GM19328 (cell line): ENCODE results near the gene VGLL4.
"Not testable (repeated sequence)": the region's sequence is repeated elsewhere in the genome, so short reads cannot be mapped to it uniquely, and the experiment has no call there.

Experiments
- ATAC-seq: cut with Tn5 transposase; IDR thresholded peaks from one replicate; pipeline ENCODE4 v1.9.1; 2021; ENCODE audit warnings: mild to moderate bottlenecking, moderate library complexity; ENCODE audit not compliant: unreplicated experiment

The VGLL4 gene

GRCh38 chr3:11588755-11589154, 55.0 kb downstream of the VGLL4 start:
- ATAC-seq: no peak

- ATAC-seq: no peak
Measured at GRCh38 chr3:11588338-11588737, 55.4 kb downstream of the VGLL4 start.

- no peak for ATAC-seq
Measured at GRCh38 chr3:11587766-11588165, 55.9 kb downstream of the VGLL4 start.

GRCh38 chr3:11584570-11584969, 59.1 kb downstream of the VGLL4 start:
- no peak for ATAC-seq

- ATAC-seq: no peak
Measured at GRCh38 chr3:11583638-11584046, 60.1 kb downstream of the VGLL4 start.

GRCh38 chr3:11583235-11583634, 60.5 kb downstream of the VGLL4 start:
- ATAC-seq: no peak

GRCh38 chr3:11582191-11582968, 61.3 kb downstream of the VGLL4 start:
- no peak for ATAC-seq

GRCh38 chr3:11581237-11582190, 62.2 kb downstream of the VGLL4 start:
- ATAC-seq: no peak

- no peak for ATAC-seq
Measured at GRCh38 chr3:11580645-11581044, 63.1 kb downstream of the VGLL4 start.

GRCh38 chr3:11578169-11578568, 65.5 kb downstream of the VGLL4 start:
- no peak for ATAC-seq

GRCh38 chr3:11576453-11576852, 67.3 kb downstream of the VGLL4 start:
- no peak for ATAC-seq

GRCh38 chr3:11575677-11576076, 68.0 kb downstream of the VGLL4 start:
- ATAC-seq: no peak

- no peak for ATAC-seq
Measured at GRCh38 chr3:11574981-11575669, 68.6 kb downstream of the VGLL4 start.

- not testable (repeated sequence) for ATAC-seq
Measured at GRCh38 chr3:11572660-11573059, 71.1 kb downstream of the VGLL4 start.

GRCh38 chr3:11570789-11571495, 72.8 kb downstream of the VGLL4 start:
- ATAC-seq: no peak

- no peak for ATAC-seq
Measured at GRCh38 chr3:11570251-11570650, 73.5 kb downstream of the VGLL4 start.

GRCh38 chr3:11569156-11569741, 74.5 kb downstream of the VGLL4 start:
- no peak for ATAC-seq

GRCh38 chr3:11568503-11569155, 75.1 kb downstream of the VGLL4 start:
- ATAC-seq: no peak

GRCh38 chr3:11567516-11568467, 75.9 kb downstream of the VGLL4 start:
- no peak for ATAC-seq
